Gastrocnemius medialis (tissue), 4 donors: ENCODE results near the gene ALDH3B1.
"Not testable (repeated sequence)": the region's sequence is repeated elsewhere in the genome, so short reads cannot be mapped to it uniquely, and the experiment has no call there.

Source experiments
- CTCF ChIP-seq, 5 experiments: fragments of 450-650 bp in 3 of 5; fragments of 200-600 bp in 2 of 5; sonication (generic) in 2 of 5; IDR thresholded peaks in 4 of 5; conservative IDR thresholded peaks in 1 of 5; 1 replicate in 4 of 5; 2 replicates in 1 of 5; pipeline ENCODE4 v1.5.1; 2016 to 2019; ENCODE audit warnings: antibody characterized with exemption in 5 of 5, mild to moderate bottlenecking in 3 of 5, moderate library complexity in 3 of 5
- POLR2A ChIP-seq, 2 donors: fragments of 450-650 bp; IDR thresholded peaks; one replicate each; pipeline ENCODE4 v1.6.1; 2017; ENCODE audit warnings: antibody characterized with exemption in 2 of 2, mild to moderate bottlenecking in 2 of 2, moderate library complexity in 2 of 2

- not testable (repeated sequence) for TF ChIP-seq CTCF (IDR thresholded peaks at IDR 0.05 in 4 of 5, conservative IDR thresholded peaks at IDR 0.05 in 1 of 5); POLR2A (IDR thresholded peaks at IDR 0.05)
Observed at GRCh38 chr11:67990546-67991346, 19.4 kb upstream of the ALDH3B1 start.
